Fibroblast of lung (primary cell): ENCODE measurements around the gene GNA12. TPM values are rescaled to one million over a fixed set of nuclear protein-coding genes. Genes with fewer than 3 reads are reported as not detected.
A peak's percentile ranks its signal among the peaks of the same experiment; 100 is the strongest.

Source experiments
- DNase-seq, 2 donors: peaks; one replicate each; pipeline versions ENCODE4 v3.0.0 to v3.0.0-alpha.2; 2010; ENCODE audit warnings: low read depth in 2 of 2
- H2AFZ ChIP-seq: 2 replicates; pipeline ENCODE4 v1.5.1; 2012; ENCODE audit warnings: low read length, control low read depth, inconsistent platforms
- H3K27ac ChIP-seq: 2 replicates; pipeline ENCODE4 v1.5.1; 2011; ENCODE audit warnings: low read length, control low read depth; ENCODE audit not compliant: insufficient read depth
- H3K27me3 ChIP-seq: 2 replicates; pipeline ENCODE4 v1.5.1; 2011; ENCODE audit warnings: mild to moderate bottlenecking, low read length; ENCODE audit not compliant: control insufficient read depth, insufficient read depth
- H3K36me3 ChIP-seq: 2 replicates; pipeline ENCODE4 v1.5.1; 2011; ENCODE audit warnings: low read length; ENCODE audit not compliant: control insufficient read depth, insufficient read depth
- H3K4me1 ChIP-seq: 2 replicates; pipeline ENCODE4 v1.5.1; 2011; ENCODE audit warnings: low read length; ENCODE audit not compliant: control insufficient read depth, insufficient read depth; ENCODE audit errors: extremely low read depth
- H3K4me2 ChIP-seq: 2 replicates; pipeline ENCODE4 v1.5.1; 2011; ENCODE audit warnings: low read length, control low read depth; ENCODE audit not compliant: insufficient read depth; ENCODE audit errors: extremely low read depth
- H3K4me3 ChIP-seq, 4 experiments: fragments of 200-600 bp in 1 of 4; sonication (generic) in 1 of 4; replicated peaks in 1 of 4; 2 replicates each; pipeline ENCODE4 v1.5.1; 2011 to 2016; ENCODE audit warnings: low read length in 4 of 4, low read depth in 3 of 4, mild to moderate bottlenecking in 3 of 4, control low read depth in 2 of 4, inconsistent platforms in 1 of 4, mixed read lengths in 1 of 4; ENCODE audit not compliant: insufficient read depth in 1 of 4; ENCODE audit errors: control extremely low read depth in 1 of 4
- H3K79me2 ChIP-seq: 2 replicates; pipeline ENCODE4 v1.5.1; 2012; ENCODE audit warnings: mild to moderate bottlenecking, low read length, inconsistent platforms; ENCODE audit not compliant: control insufficient read depth, insufficient read depth
- H3K9ac ChIP-seq: 2 replicates; pipeline ENCODE4 v1.5.1; 2011; ENCODE audit warnings: mild to moderate bottlenecking, low read length, control low read depth; ENCODE audit not compliant: insufficient read depth
- H3K9me3 ChIP-seq: 2 replicates; pipeline ENCODE4 v1.5.1; 2012; ENCODE audit warnings: low read depth, low read length; ENCODE audit not compliant: control insufficient read depth, insufficient read depth
- H4K20me1 ChIP-seq: 2 replicates; pipeline ENCODE4 v1.5.1; 2011; ENCODE audit warnings: low read length; ENCODE audit not compliant: control insufficient read depth, insufficient read depth; ENCODE audit errors: extremely low read depth
- EZH2 ChIP-seq: IDR thresholded peaks from 2 replicates; pipeline ENCODE4 v1.5.1; 2012; ENCODE audit warnings: low read length, control low read depth, mild to moderate bottlenecking; ENCODE audit errors: missing control alignments
- polyA minus RNA-seq: library from RNA; depleted of rRNA, polyadenylated mRNA; stranded (reverse); fragments of >200 nt; gene quantifications from 2 replicates; pipeline ENCODE4 v1.2.3, GENCODE V29; 2011; ENCODE audit warnings: low replicate concordance
- polyA plus RNA-seq, 2 donors: library from polyadenylated mRNA; depleted of rRNA in 1 of 2; stranded (reverse) in 1 of 2; unstranded in 1 of 2; fragments of >200 nt; gene quantifications; 2 replicates each; pipeline ENCODE4 v1.2.1, GENCODE V29; 2011 to 2012; ENCODE audit warnings: missing spikeins in 1 of 2
- total RNA-seq: library from RNA; depleted of rRNA; stranded (reverse); fragments of >200 nt; gene quantifications from 2 replicates; pipeline ENCODE4 v1.2.1, GENCODE V29; 2014
- TF ChIP-seq, protein P1 (sequence below), 2 donors: IDR thresholded peaks in 1 of 2; conservative IDR thresholded peaks in 1 of 2; 1 replicate in 1 of 2; 2 replicates in 1 of 2; pipeline ENCODE4 v1.5.1; 2011 to 2012; ENCODE audit warnings: low read length in 2 of 2, control low read depth in 1 of 2, inconsistent platforms in 1 of 2, low read depth in 1 of 2, mild to moderate bottlenecking in 1 of 2

GNA12 gene, protein sequence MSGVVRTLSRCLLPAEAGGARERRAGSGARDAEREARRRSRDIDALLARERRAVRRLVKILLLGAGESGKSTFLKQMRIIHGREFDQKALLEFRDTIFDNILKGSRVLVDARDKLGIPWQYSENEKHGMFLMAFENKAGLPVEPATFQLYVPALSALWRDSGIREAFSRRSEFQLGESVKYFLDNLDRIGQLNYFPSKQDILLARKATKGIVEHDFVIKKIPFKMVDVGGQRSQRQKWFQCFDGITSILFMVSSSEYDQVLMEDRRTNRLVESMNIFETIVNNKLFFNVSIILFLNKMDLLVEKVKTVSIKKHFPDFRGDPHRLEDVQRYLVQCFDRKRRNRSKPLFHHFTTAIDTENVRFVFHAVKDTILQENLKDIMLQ
- 23.1 and 36.2 TPM in 2 replicates for total RNA-seq
- 119 and 137 TPM in 2 replicates for polyA plus RNA-seq
- 87.8 and 89.1 TPM in 2 replicates for polyA plus RNA-seq (2012)
- polyA minus RNA-seq: 174 and 188 TPM in 2 replicates

DNA sequence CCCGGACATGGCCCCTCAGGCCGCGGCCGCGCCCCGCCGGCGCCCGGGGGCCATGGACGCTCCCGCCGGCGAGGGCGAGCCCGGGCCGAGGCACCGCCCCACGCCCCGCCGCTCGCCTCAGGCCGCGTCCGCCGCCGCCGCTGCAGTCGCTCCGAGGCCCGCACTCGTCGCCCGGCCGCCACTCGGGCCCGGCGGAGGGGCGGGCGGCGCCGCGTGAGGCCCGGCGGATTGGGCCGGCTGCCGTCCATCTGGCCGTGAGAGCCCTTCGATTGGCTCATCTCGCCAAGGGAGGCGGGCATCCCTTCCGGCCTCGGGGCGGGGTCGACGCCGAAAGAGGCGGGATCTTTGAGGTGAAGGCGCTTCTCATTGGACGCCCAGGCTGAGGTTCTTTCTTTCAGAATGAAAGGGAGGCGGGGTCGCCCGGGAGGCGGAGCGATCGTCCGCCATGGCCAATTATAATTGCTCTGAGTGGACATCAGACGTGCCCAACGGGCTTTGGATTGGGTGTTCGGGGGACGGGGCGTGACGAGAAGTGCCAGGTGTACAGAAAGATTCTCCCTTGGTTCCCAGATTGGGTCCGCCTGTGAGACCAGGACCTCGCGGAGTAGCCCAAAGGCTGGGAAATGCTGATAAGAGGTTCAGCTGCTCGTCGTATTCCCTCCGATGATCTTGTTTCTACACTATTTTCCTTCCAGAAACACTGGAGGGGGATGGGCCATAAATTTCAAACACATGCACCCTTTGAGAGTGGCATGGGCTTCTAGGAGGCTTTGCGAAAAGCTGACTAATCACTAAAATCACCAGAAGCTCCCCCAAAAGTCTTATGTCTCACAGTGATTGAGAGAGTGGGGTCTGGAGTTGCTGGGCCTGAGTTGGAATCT lies at the start of gene GNA12:
TSS of gene GNA12 (minus strand) at position 156 of the 881 bp plus-strand sequence. CDS start at position 9, 147 bp downstream.
- peak within 1 kb of the TSS; percentile 78 for H3K9ac ChIP-seq

DNA sequence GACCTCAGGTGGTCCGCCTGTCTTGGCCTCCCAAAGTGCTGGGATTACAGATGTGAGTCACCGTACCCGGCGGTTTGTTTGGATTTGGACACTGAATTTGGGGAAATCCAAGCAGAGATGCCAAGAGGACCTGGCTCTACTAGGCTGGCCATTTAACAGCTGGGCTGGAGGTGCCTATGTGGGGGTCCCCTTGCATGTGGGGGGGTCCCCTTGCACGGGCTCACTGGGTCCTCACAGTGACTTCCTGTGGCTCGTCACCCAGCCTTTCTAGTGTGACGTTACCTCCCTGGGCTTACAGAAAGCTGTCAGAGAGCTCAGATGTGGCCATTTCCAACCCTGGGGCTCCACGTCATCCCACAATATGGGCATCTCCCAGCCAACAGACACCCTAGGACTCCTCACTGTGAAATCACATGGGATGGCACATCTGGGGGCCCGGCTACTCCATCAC lies 49.3 kb upstream of the GNA12 start:
- Histone ChIP-seq H3K27ac (no peak overlapping the region), H2AFZ (no peak overlapping the region), H3K9me3 (no peaks in the 10 kb centered on the region), H3K4me2 (no peak overlapping the region), H3K9ac (no peak overlapping the region), H3K27me3 (no peaks in the 10 kb centered on the region), H3K4me3 (no peak overlapping the region), H3K4me1 (no peaks in the 10 kb centered on the region), H3K79me2 (no peaks in the 10 kb centered on the region), H3K36me3 (no peaks in the 10 kb centered on the region), H4K20me1 (no peaks in the 10 kb centered on the region)
- no peak for DNase-seq
- TF ChIP-seq, protein P1, sequence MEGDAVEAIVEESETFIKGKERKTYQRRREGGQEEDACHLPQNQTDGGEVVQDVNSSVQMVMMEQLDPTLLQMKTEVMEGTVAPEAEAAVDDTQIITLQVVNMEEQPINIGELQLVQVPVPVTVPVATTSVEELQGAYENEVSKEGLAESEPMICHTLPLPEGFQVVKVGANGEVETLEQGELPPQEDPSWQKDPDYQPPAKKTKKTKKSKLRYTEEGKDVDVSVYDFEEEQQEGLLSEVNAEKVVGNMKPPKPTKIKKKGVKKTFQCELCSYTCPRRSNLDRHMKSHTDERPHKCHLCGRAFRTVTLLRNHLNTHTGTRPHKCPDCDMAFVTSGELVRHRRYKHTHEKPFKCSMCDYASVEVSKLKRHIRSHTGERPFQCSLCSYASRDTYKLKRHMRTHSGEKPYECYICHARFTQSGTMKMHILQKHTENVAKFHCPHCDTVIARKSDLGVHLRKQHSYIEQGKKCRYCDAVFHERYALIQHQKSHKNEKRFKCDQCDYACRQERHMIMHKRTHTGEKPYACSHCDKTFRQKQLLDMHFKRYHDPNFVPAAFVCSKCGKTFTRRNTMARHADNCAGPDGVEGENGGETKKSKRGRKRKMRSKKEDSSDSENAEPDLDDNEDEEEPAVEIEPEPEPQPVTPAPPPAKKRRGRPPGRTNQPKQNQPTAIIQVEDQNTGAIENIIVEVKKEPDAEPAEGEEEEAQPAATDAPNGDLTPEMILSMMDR (conservative IDR thresholded peaks at IDR 0.05 in 1 of 2, IDR thresholded peaks at IDR 0.05 in 1 of 2; ENCODE audit: low read depth in 1 of 2, low read length in 2 of 2): no peak
- no peak for TF ChIP-seq EZH2

More for the DNA sequence above, at the start of gene GNA12:
- H3K36me3 ChIP-seq: no peaks in the 10 kb centered on the region
- peak within 1 kb of the TSS; percentile 67 to 76 (median 74) for H3K4me3 ChIP-seq
- H2AFZ ChIP-seq: peak within 1 kb of the TSS; percentile 93
- H3K4me1 ChIP-seq: peaks cover 2% of the 10 kb centered on the region
- peak within 1 kb of the TSS; percentile 58 for H3K27ac ChIP-seq
- TF ChIP-seq, protein P1 (conservative IDR thresholded peaks at IDR 0.05 in 1 of 2, IDR thresholded peaks at IDR 0.05 in 1 of 2; ENCODE audit: low read depth in 1 of 2, low read length in 2 of 2): no peak
- TF ChIP-seq EZH2: no peak
- peak; percentile 97 to 98 for DNase-seq
- H3K9me3 ChIP-seq: no peaks in the 10 kb centered on the region
- H3K4me2 ChIP-seq: peak within 1 kb of the TSS; percentile 97
- H4K20me1 ChIP-seq: no peaks in the 10 kb centered on the region
- H3K79me2 ChIP-seq: peaks cover 43% of the 10 kb centered on the region
- H3K27me3 ChIP-seq: no peaks in the 10 kb centered on the region

DNA sequence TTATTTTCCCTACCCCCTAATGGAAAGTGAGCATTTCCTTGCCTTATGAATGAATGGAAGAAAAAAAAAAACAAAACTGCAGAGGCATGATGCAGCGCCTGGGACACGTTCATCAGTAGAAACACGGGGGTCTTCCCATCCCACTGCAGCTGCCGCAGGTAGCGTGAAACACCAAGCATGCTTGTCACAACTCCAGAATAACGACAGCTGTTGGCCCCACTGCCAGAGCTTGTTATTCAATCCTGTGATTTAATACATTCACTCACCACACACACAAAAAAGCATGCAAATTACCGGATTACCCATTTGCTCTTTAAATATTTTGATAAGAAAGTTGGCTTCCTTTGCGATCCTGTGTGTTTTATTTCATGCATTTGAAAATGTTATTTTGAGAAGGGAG lies 48.4 kb upstream of the GNA12 start:
- Histone ChIP-seq H3K4me3 (no peak overlapping the region), H3K4me2 (no peak overlapping the region), H3K36me3 (no peaks in the 10 kb centered on the region), H3K9me3 (no peaks in the 10 kb centered on the region), H2AFZ (no peak overlapping the region), H3K27ac (no peak overlapping the region), H3K9ac (no peak overlapping the region), H3K27me3 (no peaks in the 10 kb centered on the region), H3K79me2 (no peaks in the 10 kb centered on the region), H3K4me1 (no peaks in the 10 kb centered on the region), H4K20me1 (no peaks in the 10 kb centered on the region)
- TF ChIP-seq, protein P1 (conservative IDR thresholded peaks at IDR 0.05 in 1 of 2, IDR thresholded peaks at IDR 0.05 in 1 of 2; ENCODE audit: low read depth in 1 of 2, low read length in 2 of 2): no peak
- no peak for TF ChIP-seq EZH2
- no peak for DNase-seq
